Activated T-helper 17 cell treated with anti-CD3 and anti-CD28 coated beads, Interleukin-2, amount 50 U/mL, for 72 hours (primary cell): ENCODE data around the gene CFAP126. TPM values are rescaled to one million over a fixed set of nuclear protein-coding genes. Genes with fewer than 3 reads are reported as not detected.
"Not testable (repeated sequence)": the region's sequence is repeated elsewhere in the genome, so short reads cannot be mapped to it uniquely, and the experiment has no call there.

Experiments
- ATAC-seq: fragments of 150-1000 bp; cut with Tn5 transposase; replicated peaks from 2 replicates; pipeline ENCODE4 v1.10.0; 2021; ENCODE audit warnings: mild to moderate bottlenecking, moderate library complexity
- H3K27ac Mint-ChIP-seq: one replicate; pipeline ENCODE4 v1.8.0; 2022; ENCODE audit warnings: mixed read lengths
- H3K27me3 Mint-ChIP-seq: one replicate; pipeline ENCODE4 v1.8.0; 2022; ENCODE audit warnings: mixed read lengths
- H3K36me3 Mint-ChIP-seq: one replicate; pipeline ENCODE4 v1.8.0; 2022; ENCODE audit warnings: low read depth, mild to moderate bottlenecking, mixed read lengths
- H3K4me1 Mint-ChIP-seq: one replicate; pipeline ENCODE4 v1.8.0; 2022; ENCODE audit warnings: mixed read lengths
- H3K4me3 Mint-ChIP-seq: one replicate; pipeline ENCODE4 v1.8.0; 2022; ENCODE audit warnings: mild to moderate bottlenecking, mixed read lengths
- H3K9me3 Mint-ChIP-seq: one replicate; pipeline ENCODE4 v1.8.0; 2022; ENCODE audit warnings: mixed read lengths
- total RNA-seq, 2 donors: library from RNA; stranded (reverse); gene quantifications; one replicate each; pipeline ENCODE4 v1.2.3, GENCODE V29; 2022

Gene CFAP126
- total RNA-seq, 2 donors from 2014 or later: 2.7 TPM; not detected in 1

DNA sequence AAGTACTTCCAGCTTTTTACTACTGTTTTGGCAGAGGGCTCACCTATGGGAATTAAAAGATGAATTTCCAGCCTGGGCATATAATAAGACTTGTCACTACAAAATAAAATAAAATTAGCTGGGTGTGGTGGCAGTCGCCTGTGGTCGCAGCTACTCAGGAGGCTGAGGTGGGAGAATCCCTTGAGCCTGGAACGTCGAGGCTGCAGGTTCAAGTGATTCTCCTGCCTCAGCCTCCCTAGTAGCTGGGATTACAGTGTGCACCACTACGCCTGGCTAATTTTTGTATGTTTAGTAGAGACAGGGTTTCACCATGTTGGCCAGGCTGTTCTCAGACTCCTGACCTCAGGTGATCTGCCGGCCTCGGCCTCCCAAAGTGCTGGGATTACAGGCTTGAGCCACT, 23.5 kb upstream of the CFAP126 start:
- H3K4me3 Mint-ChIP-seq: peak overlapping the region; percentile 94
- not testable (repeated sequence) for H3K9me3 Mint-ChIP-seq, H3K36me3 Mint-ChIP-seq, ATAC-seq, H3K27me3 Mint-ChIP-seq
- H3K27ac Mint-ChIP-seq: peak overlapping the region; percentile 96
- H3K4me1 Mint-ChIP-seq: peaks cover 14% of the 10 kb centered on the region

DNA sequence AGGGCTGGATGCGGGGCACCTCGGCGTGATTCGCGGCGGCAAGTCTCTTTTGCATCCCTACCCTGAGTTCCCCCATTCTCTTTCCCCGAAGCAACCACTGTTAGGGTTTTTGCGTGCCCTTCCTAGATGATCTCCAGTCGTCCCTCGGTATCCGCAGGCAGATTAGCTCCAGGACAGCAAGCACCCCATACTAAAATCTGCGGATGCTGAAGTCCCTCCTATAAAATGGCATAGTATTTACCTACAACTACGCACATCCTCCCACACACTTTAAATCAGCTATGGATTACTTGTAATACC, 22.8 kb upstream of the CFAP126 start:
- peaks cover 15% of the 10 kb centered on the region for H3K4me1 Mint-ChIP-seq
- peak overlapping the region; percentile 94 for H3K4me3 Mint-ChIP-seq
- peak overlapping the region; percentile 96 for H3K27ac Mint-ChIP-seq
- no peaks in the 10 kb centered on the region for H3K36me3 Mint-ChIP-seq
- ATAC-seq: peak; percentile 23
- H3K9me3 Mint-ChIP-seq: no peaks in the 10 kb centered on the region
- H3K27me3 Mint-ChIP-seq: no peaks in the 10 kb centered on the region

DNA sequence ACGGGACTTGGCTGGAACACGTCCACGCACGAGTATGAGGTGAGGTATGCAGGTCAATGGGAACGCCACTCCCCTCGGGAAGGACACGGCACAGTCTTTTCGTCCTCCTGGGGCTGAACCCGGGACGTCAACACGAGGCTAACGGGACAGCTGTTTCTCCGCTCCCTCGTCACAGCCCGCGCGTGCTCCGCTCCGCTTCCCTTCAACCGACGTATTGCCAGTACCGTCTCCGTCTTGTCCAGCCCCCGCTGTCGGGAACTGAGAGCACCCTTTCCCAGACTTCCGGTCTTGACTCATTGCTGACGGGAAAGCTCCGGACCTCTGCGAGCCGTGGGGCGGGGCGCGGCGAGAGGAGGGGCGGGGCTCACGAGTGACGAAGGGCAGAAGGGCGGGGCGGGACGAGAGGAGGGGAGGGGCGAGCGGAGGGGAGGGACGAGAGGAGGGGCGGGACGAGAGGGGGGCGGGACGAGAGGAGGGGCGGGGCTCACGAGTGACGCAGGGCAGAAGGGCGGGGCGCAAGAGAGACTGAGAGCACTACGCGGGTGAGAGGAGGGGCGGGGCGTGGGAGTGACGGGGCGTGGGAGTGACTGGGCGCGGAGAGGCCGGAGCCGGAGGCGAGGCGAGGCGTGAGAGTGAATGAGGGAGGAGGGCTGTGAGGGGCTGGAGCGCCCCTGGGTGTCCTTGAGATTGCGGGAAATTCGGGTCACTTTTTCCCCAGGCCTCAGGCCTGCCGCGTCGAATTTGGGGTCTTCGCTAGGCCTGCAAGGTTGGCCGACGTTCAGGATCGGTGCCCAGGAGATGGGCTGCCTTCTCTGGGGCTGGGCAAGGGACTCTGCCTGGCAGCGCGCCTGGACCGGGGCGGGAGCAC, 22.2 kb upstream of the CFAP126 start:
- peak; percentile 85 for ATAC-seq
- Mint-ChIP-seq H3K36me3 (no peaks in the 10 kb centered on the region), H3K9me3 (no peaks in the 10 kb centered on the region), H3K4me1 (peaks cover 15% of the 10 kb centered on the region), H3K27ac (peak overlapping the region; percentile 96), H3K4me3 (peak overlapping the region; percentile 94), H3K27me3 (no peaks in the 10 kb centered on the region)

GRCh38 chr1:161389158-161389557, 21.5 kb upstream of the CFAP126 start:
- H3K4me1 Mint-ChIP-seq: peaks cover 15% of the 10 kb centered on the region
- H3K4me3 Mint-ChIP-seq: peak overlapping the region; percentile 94
- not testable (repeated sequence) for H3K9me3 Mint-ChIP-seq, H3K27me3 Mint-ChIP-seq, ATAC-seq, H3K36me3 Mint-ChIP-seq
- peak overlapping the region; percentile 96 for H3K27ac Mint-ChIP-seq

GRCh38 chr1:161388639-161389038, 21.0 kb upstream of the CFAP126 start:
- ATAC-seq: no peak
- peak overlapping the region; percentile 94 for H3K4me3 Mint-ChIP-seq
- peak overlapping the region; percentile 96 for H3K27ac Mint-ChIP-seq
- H3K36me3 Mint-ChIP-seq: no peaks in the 10 kb centered on the region
- peaks cover 15% of the 10 kb centered on the region for H3K4me1 Mint-ChIP-seq
- no peaks in the 10 kb centered on the region for H3K27me3 Mint-ChIP-seq
- no peaks in the 10 kb centered on the region for H3K9me3 Mint-ChIP-seq

DNA sequence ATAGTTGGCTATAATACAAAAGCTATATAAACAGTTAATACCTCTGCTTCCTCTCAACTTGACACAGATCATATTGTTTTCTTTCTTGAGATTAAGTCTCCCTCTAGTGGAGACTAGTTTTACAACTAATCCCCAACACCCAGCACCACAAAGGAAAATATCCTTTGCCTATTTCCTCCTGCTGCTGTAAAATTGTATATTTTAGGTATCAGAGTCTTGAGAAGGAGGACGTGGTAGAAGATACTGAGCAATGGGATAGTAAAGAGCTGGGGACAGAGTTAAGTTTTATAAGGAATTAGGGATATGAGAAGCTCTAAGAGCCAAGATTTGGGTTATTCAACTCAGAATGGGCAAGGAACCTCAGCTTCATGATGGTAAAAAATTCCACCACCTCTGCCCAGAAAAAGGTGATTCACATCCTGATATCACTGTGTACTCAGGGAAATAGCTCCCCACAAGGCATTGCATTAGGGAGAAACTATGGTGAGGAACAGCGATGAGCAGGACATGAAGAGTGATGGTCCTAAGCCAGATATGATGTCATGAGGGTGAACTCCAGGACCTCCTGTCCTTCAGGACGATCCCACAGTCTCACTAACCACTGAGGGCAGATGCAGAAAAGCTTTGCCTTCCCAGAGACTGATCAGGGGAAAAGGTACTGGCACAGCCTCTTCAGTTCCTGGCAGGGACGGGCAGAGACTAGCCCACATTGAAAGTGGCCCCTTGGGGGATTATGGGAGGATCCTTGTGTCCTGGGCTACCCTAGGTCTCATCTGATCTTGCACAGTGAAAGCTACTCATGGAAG, 14.7 kb upstream of the CFAP126 start:
- Mint-ChIP-seq H3K4me3 (no peak overlapping the region), H3K27ac (peak overlapping the region; percentile 72), H3K4me1 (peaks cover 10% of the 10 kb centered on the region), H3K27me3 (no peaks in the 10 kb centered on the region), H3K36me3 (no peaks in the 10 kb centered on the region), H3K9me3 (no peaks in the 10 kb centered on the region)
- ATAC-seq: peak; percentile 80

- peaks cover 10% of the 10 kb centered on the region for H3K4me1 Mint-ChIP-seq
- H3K27ac Mint-ChIP-seq: no peak overlapping the region
- no peaks in the 10 kb centered on the region for H3K36me3 Mint-ChIP-seq
- no peaks in the 10 kb centered on the region for H3K27me3 Mint-ChIP-seq
- no peak overlapping the region for H3K4me3 Mint-ChIP-seq
- H3K9me3 Mint-ChIP-seq: no peaks in the 10 kb centered on the region
- ATAC-seq: no peak
Observed at GRCh38 chr1:161381707-161382106, 14.0 kb upstream of the CFAP126 start.

GRCh38 chr1:161379071-161379470, 11.4 kb upstream of the CFAP126 start:
- H3K4me3 Mint-ChIP-seq: no peak overlapping the region
- no peak for ATAC-seq
- H3K27me3 Mint-ChIP-seq: no peaks in the 10 kb centered on the region
- no peaks in the 10 kb centered on the region for H3K36me3 Mint-ChIP-seq
- peaks cover 5% of the 10 kb centered on the region for H3K4me1 Mint-ChIP-seq
- H3K9me3 Mint-ChIP-seq: no peaks in the 10 kb centered on the region
- no peak overlapping the region for H3K27ac Mint-ChIP-seq

DNA sequence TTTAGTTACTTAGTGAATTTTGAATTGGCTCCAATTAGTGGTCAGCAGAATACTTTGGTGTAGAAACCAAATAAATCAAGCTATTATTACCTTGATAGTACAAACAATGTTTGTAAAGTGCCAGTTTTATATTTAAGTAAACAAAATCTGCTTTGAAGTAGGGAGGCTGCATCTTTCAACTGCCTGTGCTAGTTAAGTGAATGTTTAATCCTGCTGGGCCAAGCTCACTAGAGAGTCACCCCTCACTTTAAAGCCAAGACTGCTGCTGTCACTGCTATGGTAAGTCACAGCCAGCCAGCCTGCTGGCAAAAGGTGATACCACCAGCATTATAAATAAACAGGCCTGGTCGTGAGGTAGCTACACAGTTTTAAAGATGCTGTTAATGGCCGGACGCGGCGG, 10.3 kb upstream of the CFAP126 start:
- Mint-ChIP-seq H3K36me3 (no peaks in the 10 kb centered on the region), H3K9me3 (no peaks in the 10 kb centered on the region), H3K4me3 (no peak overlapping the region), H3K27me3 (no peaks in the 10 kb centered on the region), H3K4me1 (peaks cover 5% of the 10 kb centered on the region), H3K27ac (no peak overlapping the region)
- ATAC-seq: no peak

- H3K36me3 Mint-ChIP-seq: no peaks in the 10 kb centered on the region
- H3K9me3 Mint-ChIP-seq: no peaks in the 10 kb centered on the region
- H3K27me3 Mint-ChIP-seq: no peaks in the 10 kb centered on the region
- H3K4me3 Mint-ChIP-seq: no peak overlapping the region
- ATAC-seq: no peak
- no peaks in the 10 kb centered on the region for H3K4me1 Mint-ChIP-seq
- H3K27ac Mint-ChIP-seq: no peak overlapping the region
Observed at GRCh38 chr1:161374373-161374772, 6.7 kb upstream of the CFAP126 start.

- Mint-ChIP-seq H3K4me1 (no peaks in the 10 kb centered on the region), H3K4me3 (no peak overlapping the region), H3K36me3 (no peaks in the 10 kb centered on the region), H3K9me3 (no peaks in the 10 kb centered on the region), H3K27me3 (no peaks in the 10 kb centered on the region), H3K27ac (no peak overlapping the region)
- ATAC-seq: no peak
Observed at GRCh38 chr1:161373442-161373841, 5.8 kb upstream of the CFAP126 start.

DNA sequence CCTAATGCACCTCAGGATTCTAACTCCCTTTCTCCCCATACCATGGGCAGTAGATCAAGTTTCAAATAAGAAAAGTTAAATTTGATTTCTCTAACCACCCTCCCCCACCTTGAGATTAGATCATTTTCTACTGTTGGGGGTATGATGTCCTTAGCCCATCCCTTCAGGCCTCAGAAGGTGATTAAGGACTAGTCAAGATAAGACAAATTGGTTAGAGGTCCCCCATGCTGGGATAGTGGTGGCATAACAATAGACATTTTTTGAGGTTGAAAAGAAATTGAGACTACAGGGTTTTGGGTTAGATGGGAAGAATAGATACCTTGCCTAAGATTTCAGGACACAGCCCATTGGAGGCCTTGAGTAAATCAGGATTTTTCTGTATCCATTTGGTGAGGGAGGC, 2.5 kb downstream of the CFAP126 start:
- peaks cover 11% of the 10 kb centered on the region for H3K4me1 Mint-ChIP-seq
- peak overlapping the region; percentile 65 for H3K27ac Mint-ChIP-seq
- H3K27me3 Mint-ChIP-seq: no peaks in the 10 kb centered on the region
- H3K9me3 Mint-ChIP-seq: no peaks in the 10 kb centered on the region
- no peak for ATAC-seq
- H3K4me3 Mint-ChIP-seq: no peak overlapping the region
- H3K36me3 Mint-ChIP-seq: peaks cover 54% of the 10 kb centered on the region

DNA sequence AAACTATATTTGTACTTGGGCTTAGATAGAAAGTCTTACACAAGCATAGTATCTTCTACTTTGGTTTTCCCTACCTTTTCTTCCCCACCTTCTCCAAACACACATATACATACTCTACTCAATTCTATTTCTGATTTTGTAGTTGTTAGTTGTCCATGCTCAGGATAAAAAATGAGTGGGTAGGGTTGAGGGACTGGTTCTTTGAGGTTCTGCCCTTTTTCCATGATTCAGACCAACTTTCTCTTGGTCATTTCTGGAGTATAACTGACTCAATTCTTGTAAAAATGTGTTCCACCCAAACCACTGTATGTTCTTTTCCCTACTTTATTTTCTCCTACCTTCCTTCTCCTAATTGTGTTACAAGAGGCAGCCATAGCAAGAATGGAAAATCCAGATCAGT, 3.3 kb downstream of the CFAP126 start:
- Mint-ChIP-seq H3K4me3 (peak overlapping the region; percentile 5), H3K27ac (peak overlapping the region; percentile 65), H3K36me3 (peaks cover 62% of the 10 kb centered on the region), H3K27me3 (no peaks in the 10 kb centered on the region), H3K9me3 (no peaks in the 10 kb centered on the region), H3K4me1 (peaks cover 11% of the 10 kb centered on the region)
- peak; percentile 57 for ATAC-seq

GRCh38 chr1:161359291-161359690, 8.4 kb downstream of the CFAP126 start:
- H3K4me3 Mint-ChIP-seq: no peak overlapping the region
- no peak for ATAC-seq
- no peaks in the 10 kb centered on the region for H3K27me3 Mint-ChIP-seq
- peak overlapping the region; percentile 51 for H3K27ac Mint-ChIP-seq
- H3K9me3 Mint-ChIP-seq: no peaks in the 10 kb centered on the region
- H3K36me3 Mint-ChIP-seq: peaks cover 80% of the 10 kb centered on the region
- H3K4me1 Mint-ChIP-seq: peaks cover 4% of the 10 kb centered on the region

GRCh38 chr1:161357073-161357472, 10.6 kb downstream of the CFAP126 start:
- no peaks in the 10 kb centered on the region for H3K9me3 Mint-ChIP-seq
- H3K4me3 Mint-ChIP-seq: no peak overlapping the region
- ATAC-seq: no peak
- no peaks in the 10 kb centered on the region for H3K4me1 Mint-ChIP-seq
- no peaks in the 10 kb centered on the region for H3K27me3 Mint-ChIP-seq
- peaks cover 83% of the 10 kb centered on the region for H3K36me3 Mint-ChIP-seq
- no peak overlapping the region for H3K27ac Mint-ChIP-seq
